Thyroid gland (tissue), 4 donors: Measurements from ENCODE around the gene CSF2RB.

ENCODE experiments used
- CTCF ChIP-seq, 6 experiments: fragments of 200-600 bp in 3 of 6; fragments of 450-650 bp in 3 of 6; sonication (generic) in 3 of 6; IDR thresholded peaks; one replicate each; pipeline ENCODE4 v1.5.1; 2016 to 2019; ENCODE audit warnings: antibody characterized with exemption in 6 of 6, mild to moderate bottlenecking in 2 of 6, inconsistent platforms in 1 of 6, moderate library complexity in 1 of 6
- POLR2A ChIP-seq, 2 donors: fragments of 450-650 bp; IDR thresholded peaks; one replicate each; pipeline ENCODE4 v1.6.1; 2017; ENCODE audit warnings: antibody characterized with exemption in 2 of 2, mild to moderate bottlenecking in 2 of 2, moderate library complexity in 1 of 2

GRCh38 chr22:36946421-36947158 lies 33.2 kb downstream of the CSF2RB start:
- TF ChIP-seq CTCF (IDR thresholded peaks at IDR 0.05) (no peak), POLR2A (IDR thresholded peaks at IDR 0.05) (no peak)
